Activated CD8-positive, alpha-beta memory T cell treated with anti-CD3 and anti-CD28 coated beads, Interleukin-2, amount 50 U/mL, for 1 hour (primary cell): ENCODE measurements around the gene CAP1.
"Not testable (repeated sequence)": the region's sequence is repeated elsewhere in the genome, so short reads cannot be mapped to it uniquely, and the experiment has no call there.

Experiments used
- DNase-seq: peaks from one replicate; pipeline ENCODE4 v3.0.0-alpha.2; 2020; ENCODE audit errors: extremely low read depth

Gene CAP1

GRCh38 chr1:40030528-40031135 lies 9.9 kb upstream of the CAP1 start:
- DNase-seq, result no peak

GRCh38 chr1:40032240-40032891 lies 8.2 kb upstream of the CAP1 start:
- no peak for DNase-seq

GRCh38 chr1:40034869-40035268 lies 5.7 kb upstream of the CAP1 start:
- DNase-seq, result no peak

DNA sequence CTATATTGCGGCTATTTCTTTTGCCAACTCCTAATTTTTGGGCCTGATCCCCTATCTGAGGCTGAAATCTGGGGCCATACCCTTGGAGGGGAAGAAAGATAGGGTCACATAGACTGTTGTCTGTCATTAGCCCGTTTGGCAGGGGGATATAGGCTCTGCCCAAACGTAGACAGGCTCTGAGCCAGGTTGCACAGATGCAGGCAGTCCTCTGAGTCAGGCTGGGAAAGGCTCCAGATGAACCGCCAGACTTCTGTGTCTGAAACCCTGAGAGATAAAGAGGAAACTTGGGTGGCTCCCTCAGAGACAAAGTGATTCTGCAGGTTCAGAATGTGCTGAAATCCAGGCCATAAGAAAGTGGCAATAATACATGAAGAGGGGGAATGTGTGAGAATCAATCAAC lies 4.0 kb upstream of the CAP1 start:
- no peak for DNase-seq

DNA sequence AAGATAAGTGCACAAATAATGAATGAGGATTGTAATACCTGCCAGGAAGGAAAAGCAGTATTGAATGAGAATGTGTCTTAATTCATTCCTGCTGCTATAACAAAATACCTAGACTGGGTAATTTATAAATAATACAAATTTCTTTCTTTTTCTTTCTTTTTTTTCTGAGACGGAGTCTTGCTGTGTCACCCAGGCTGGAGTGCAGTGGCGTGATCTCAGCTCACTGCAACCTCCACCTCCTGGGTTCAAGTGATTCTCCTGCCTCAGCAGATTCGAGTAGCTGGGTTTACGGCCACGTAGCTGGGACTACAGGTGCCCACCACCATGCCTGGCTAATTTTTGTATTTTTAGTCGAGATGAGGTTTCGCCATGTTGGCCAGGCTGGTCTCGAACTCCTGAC lies 3.3 kb upstream of the CAP1 start:
- not testable (repeated sequence) for DNase-seq

GRCh38 chr1:40038697-40039096 lies 1.8 kb upstream of the CAP1 start:
- DNase-seq, result no peak

DNA sequence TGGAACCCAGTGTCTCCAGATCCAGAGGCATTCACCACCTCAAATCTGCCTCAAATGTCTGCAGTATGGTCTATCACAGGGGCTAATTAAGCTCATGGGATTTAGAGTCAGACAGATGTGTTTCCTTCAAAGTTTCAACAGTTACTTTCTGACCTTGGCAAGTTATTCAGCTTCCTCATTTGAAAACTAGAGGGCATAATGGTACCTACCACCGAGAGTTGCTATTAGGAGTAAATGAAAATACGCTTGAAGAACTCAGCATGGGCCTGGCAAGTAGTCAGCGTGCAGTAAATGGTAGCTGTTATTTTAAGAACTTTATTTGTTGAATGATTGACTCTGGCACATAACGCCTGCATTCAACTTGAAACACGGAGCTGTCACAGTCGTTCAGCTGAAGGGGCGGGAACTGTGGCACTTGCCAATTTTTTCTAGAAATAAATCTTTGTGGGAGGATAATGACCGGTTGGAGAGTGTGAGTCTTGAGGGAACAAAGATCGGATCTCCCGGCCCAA lies 1.2 kb upstream of the CAP1 start:
- no peak for DNase-seq

- DNase-seq, result peak; percentile 30
These were observed 595 bp upstream of the CAP1 start for GRCh38 chr1:40039757-40040510.

DNA sequence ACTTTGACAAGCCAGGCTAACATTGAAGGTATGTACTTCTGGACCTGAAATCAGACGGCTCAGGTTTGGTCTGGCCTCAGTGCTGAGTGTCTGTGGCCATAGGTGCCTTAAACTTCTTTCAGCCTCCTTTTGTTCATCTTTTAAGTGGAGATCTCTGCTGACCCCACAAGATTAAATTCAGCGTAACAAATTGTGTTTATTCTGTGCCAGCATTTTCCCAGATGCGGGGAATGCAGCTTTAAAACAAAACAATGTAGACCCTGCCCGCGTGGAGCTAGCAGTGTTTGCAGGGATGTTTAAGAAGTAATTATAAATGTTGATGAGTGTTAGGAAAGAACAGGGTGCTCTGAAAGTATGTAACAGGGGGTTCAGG lies 923 bp downstream of the CAP1 start:
- no peak for DNase-seq

- no peak for DNase-seq
These were observed 1.8 kb downstream of the CAP1 start for GRCh38 chr1:40042341-40042740.

GRCh38 chr1:40044110-40044509 lies 3.6 kb downstream of the CAP1 start:
- no peak for DNase-seq

DNA sequence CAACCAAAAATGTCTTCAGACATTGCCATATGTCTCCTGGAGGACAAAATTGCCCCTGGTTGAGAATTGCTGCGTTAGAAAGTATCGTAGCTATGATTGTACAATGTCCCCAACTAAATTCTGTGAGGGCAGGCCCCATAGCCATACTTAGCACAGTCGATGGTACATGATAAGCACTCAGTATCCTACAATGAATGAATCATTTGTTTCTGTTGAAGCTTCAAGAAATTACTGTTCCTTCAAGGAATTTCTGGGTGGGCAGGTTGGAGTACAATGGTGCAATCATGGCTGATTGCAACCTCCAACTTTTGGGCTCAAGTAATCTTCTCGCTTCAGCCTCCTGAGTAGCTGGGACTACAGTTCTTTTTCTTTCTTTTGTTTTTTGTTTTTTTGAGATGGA lies 4.7 kb downstream of the CAP1 start:
- no peak for DNase-seq

DNA sequence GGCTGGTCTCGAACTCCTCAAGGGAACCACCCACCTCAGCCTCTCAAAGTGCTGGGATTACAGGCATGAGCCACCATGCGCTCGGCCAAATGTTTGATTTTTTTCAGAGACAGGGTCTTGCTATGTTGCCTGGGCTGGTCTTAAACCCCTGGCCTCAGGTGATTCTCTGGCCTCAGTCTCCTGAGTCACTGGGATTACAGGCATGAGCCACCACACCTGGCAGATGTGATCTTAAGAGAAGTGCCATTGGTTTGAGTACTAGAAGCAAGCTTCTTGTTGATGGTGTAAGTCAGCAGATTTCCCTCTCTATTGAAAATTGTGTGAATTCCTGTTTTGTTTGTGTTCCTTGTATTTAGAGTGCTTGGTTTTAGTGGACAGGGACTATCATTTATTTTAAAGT lies 5.2 kb downstream of the CAP1 start:
- DNase-seq, result no peak

DNA sequence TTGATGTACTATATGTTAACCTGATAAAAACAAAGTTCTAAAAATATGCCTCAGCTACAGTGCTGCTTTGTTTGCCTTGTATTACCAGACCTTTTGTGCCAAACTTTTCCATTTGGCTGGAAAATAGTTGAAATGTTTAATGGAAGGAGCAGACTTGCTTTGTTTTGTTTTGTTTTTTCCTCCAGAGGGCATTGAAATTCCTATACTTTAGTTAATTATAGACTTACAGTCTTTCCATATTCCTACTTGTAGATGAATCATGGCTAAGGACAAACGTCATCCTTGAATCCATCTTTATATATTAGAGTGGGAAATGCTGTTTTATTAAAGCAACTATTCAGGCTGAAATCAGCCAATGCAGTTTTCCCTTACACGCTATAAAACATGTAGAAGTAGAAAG lies 6.7 kb downstream of the CAP1 start:
- no peak for DNase-seq

DNA sequence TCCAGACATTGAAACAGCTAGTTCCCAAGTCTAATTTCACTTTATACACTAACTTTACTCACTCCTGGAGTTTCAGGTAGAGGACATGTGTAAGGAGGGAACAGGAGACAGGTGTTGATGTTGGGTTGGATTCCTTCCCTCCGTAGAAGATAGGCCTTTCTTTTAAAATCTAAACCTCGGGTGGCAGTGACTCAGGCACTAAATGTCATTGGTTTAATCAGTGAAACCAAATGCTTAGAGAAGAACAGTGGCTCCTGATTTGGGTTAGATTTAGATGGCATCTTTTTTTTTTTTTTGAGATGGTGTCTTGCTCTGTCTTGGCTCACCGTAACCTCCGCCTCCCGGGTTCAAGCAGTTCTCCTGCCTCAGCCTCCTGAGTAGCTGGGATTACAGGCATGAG lies 7.2 kb downstream of the CAP1 start:
- no peak for DNase-seq

GRCh38 chr1:40049725-40050124 lies 9.2 kb downstream of the CAP1 start:
- no peak for DNase-seq

DNA sequence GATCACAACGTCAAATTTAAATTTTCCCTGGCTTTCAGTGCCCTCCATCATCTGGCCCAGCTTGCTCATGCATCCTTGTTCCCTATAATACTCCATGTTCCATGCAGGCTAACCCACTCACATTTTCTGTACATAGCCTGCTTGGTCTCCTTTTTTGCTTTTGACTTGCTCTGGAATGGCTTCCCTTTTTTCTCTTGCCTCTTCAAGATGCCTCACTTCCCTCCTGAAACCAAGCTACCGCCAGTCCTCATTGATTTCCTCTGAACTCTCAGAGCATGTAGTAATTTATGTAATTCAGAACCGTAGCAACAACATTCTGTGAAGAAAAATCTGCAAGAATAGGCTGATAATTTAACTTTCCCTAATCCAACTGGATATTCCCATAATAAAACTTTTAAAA lies 10.3 kb downstream of the CAP1 start:
- DNase-seq, result no peak

DNA sequence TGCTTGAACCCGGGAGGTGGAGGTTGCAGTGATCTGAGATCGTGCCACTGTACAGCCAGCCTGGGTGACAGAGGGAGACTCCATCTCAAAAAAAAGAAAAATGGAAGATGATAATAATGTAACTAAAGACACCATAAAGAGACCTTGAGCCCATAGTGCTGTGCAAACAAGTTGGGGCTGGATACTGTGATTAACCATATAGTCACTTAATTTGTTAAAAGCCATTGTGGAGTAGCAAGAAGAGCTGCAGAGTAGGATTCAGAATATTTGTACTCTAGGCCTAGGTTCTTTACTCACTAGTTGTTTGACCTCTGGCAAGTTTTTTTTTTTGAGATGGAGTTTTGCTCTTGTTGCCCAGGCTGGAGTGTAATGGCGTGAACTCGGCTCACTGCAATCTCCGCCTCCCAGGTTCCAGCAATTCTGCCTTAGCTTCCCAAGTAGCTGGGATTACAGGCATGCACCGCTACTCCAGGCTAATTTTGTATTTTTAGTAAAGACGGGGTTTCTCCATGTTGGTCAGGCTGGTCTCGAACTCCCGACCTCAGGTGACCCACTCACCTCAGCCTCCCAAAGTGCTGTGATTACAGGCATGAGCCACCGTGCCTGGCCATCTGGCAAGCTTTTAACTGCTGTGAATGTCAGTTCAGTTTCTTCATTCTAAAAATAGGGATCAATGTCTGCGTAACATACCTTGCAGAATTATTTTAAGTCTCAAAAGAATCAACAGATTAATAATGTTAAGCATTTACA lies 12.8 kb downstream of the CAP1 start:
- no peak for DNase-seq

DNA sequence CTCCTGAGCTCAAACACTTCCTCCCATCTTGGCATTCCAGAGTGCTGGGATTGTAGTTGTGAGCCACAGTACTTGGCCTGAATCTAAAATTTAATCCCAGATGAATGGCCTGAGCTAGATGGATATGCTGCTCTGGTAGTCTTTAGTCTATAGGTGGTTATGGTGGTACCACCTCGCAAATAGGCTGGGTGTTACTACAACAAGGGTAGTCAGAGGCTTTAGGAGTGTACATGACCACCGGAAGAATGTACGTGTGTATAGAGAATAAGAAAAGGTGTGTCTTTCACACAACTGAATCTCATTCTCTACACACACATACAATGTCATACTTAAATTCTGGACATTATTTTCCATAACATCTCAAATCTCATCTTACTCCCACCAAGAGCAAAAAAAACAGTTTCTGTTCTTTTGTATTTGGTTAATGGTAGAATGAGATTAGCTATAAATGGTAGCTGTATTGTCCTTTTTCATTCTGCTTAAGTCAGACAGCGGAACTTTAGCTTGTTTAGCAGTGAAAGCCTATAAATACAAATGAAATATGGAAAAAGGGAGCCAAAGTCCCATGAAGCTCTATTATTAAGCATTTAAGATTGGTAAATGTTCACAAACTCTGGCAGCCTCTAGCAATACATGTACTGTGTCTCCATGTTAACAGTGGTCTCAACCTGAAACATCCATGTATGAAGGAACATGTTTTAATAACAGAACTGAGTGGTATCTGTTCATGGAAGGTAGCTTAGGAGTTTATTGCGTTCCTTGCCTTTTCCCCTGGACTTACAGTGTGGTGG lies 16.2 kb downstream of the CAP1 start:
- DNase-seq, result no peak

DNA sequence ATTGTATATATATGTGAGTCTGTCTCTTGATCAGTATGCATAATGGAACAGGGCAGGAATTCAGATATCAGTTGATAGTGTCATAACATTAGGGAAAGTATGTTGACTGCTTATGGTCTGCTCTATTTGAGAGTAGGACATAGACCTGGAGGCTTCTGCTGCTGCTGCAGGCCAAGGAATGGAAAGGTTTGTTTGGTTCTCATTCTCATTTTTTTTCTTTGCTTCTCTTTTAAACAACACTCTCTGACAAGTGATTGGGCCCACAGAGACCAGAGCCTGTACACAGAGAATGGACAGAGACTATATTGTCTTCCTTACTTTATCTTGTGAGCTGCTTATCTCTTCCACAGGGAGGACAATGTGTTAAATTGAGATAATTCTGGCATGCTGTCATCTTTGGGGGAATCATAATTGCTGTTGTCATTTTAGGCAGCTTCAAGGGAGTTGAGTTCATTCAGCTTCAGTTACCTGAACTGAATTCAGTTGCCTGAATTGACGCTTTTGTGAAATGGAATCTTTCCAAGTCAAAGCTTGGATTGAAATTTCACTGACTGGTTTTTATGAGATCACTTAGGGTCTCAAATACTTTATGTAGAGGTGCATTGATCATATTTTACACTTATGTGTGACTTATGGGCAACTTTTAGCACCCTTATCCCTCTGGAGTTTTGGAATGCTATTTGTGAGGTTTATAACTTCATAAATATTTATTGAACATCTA lies 16.9 kb downstream of the CAP1 start:
- no peak for DNase-seq

- no peak for DNase-seq
These were observed 17.5 kb downstream of the CAP1 start for GRCh38 chr1:40058097-40058452.
